ENCODE results near the gene ABCA7. TPM values are rescaled to one million over a fixed set of nuclear protein-coding genes. Genes with fewer than 3 reads are reported as not detected.
"Not testable (repeated sequence)": the region's sequence is repeated elsewhere in the genome, so short reads cannot be mapped to it uniquely, and the experiment has no call there.

Gene ABCA7
- total RNA-seq, 2 experiments from 2014 or later, result 28.3 to 29.3 TPM

DNA sequence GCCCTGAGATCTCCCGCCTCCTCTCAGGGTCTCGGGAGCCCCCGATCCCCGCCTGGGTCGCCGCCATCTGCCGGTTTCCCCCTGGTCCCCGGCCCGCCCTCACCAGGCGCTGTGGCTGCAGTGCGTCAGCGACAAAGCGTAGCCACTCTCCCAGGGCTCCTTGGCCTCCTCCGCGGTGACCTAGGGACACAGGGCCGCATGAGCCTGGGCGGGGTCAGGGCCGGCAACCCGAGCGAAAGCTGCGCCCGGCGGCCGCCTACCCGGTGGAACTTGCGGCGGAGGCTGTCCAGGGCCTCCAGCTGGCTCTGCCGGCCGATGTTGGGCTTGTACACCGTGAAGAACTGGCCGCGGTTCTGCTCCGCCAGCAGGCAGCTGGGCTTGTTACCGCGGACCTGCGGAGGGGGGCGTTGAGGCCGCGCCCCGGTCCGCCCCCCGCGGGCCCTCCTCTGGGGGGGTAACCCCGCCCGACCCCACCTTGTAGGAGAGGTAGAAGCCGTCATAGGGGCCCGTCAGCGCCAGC, 69.2 kb downstream of the ABCA7 start:
- DNase-seq, result no peak
- intact Hi-C loops (cut with micrococcal nuclease), result loop anchor here (10.0 kb wide), 1 partner anchor 184 kb away; the partner anchor contains the start of gene ARID3A
- H3K27me3 Mint-ChIP-seq, result no peaks in the 10 kb centered on the region
- ChIA-PET CTCF (no interaction called here), POLR2A (no interaction called here)
- no peaks in the 10 kb centered on the region for H3K9me3 Mint-ChIP-seq
- H3K4me1 Mint-ChIP-seq (ENCODE audit: low read depth), result peaks cover 11% of the 10 kb centered on the region
- H3K27ac Mint-ChIP-seq, result no peak overlapping the region
- no peak overlapping the region for H3K4me3 Mint-ChIP-seq
- peaks cover 17% of the 10 kb centered on the region for H3K36me3 Mint-ChIP-seq

DNA sequence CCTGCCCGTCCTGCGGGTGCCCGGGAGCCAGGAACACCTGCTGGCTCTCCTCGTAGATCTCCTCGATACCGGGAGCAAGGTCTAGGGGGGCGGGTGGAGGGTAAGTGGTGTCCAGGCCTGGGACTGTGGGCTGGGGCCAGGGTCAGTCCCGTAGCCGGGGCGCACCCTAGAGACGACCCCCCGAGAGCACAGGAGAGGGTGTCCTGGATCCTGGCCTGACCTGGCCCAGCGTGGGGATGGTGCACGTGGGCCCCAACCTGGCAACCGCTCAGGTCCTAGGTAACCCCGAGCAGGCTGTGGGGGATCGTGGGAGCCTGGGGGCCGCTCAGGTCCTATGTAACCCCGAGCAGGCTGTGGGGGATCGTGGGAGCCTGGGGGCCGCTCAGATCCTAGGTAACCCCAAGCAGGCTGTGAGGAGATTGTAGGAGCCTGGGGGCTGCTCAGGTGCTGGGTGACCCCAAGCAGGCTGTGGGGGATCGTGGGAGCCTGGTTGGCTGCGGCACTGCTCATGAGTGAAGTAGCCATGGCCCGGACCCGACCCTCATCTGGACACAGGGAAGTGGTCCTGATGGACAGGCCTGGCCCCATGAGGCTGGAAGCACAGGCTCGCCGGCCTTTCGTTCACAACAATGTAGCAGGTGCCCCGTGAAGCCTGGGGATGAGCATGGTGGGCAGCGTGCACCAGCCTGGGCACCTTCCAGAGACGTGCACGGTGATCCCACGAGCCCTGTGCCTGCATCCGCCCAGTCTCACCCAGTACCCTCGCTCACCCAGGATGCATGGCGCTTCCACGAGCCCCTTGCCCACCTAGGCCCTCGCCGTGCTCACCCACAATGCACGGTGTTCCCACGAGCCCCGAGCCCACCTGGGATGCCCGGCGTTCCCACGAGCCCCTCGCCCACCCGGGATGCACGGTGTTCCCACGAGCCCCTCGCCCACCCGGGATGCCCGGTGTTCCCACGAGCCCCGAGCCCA, 70.1 kb downstream of the ABCA7 start:
- no peak overlapping the region for H3K27ac Mint-ChIP-seq
- H3K4me1 Mint-ChIP-seq (ENCODE audit: low read depth), result peaks cover 11% of the 10 kb centered on the region
- no peak overlapping the region for H3K4me3 Mint-ChIP-seq
- ChIA-PET CTCF (no interaction called here), POLR2A (no interaction called here)
- H3K9me3 Mint-ChIP-seq, result no peaks in the 10 kb centered on the region
- intact Hi-C loops (cut with micrococcal nuclease), result loop anchor here (10.0 kb wide), 1 partner anchor 185 kb away; the partner anchor contains the start of gene ARID3A
- H3K27me3 Mint-ChIP-seq, result no peaks in the 10 kb centered on the region
- no peak for DNase-seq
- H3K36me3 Mint-ChIP-seq, result peaks cover 17% of the 10 kb centered on the region

DNA sequence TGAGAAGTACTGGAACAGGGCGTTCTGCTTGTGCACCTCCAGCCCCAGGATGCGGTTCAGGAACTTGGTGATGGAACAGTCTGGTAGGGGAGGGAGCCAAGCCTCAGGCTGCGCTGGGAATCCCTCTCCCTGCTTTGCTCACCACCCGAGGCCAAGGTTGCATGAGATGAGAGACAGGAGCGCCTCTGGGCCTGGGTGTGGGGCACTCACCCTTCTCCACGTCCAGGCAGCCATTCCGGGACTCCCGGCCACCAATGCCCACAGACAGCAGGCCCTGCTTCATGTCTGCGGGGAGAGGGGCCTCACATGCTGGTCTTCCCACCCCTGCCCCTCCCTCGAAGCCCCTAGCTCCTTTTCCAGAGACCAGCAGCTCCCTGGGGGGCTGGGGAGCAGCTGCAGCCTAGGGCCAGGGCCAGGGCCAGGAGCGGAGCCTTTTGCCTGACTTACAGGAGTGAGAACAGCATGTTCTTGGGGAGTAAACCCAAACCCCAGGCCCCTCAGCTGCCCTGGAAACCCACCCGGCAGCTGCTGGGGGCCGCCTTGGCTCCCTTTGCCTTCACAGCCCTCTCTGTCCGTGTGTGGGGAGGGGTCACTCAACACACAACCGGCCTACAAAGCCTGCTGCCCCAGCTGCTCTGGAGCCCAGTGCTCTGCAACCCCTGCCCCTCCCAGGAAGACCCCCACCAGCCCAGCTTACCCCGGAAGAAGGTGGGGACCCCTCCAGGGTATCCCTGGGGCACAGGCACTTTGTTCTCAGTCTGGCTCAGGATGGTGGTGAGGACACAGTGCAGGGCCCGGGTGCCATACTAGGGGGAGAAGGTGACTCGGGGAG, 71.1 kb downstream of the ABCA7 start:
- H3K27ac Mint-ChIP-seq, result no peak overlapping the region

DNA sequence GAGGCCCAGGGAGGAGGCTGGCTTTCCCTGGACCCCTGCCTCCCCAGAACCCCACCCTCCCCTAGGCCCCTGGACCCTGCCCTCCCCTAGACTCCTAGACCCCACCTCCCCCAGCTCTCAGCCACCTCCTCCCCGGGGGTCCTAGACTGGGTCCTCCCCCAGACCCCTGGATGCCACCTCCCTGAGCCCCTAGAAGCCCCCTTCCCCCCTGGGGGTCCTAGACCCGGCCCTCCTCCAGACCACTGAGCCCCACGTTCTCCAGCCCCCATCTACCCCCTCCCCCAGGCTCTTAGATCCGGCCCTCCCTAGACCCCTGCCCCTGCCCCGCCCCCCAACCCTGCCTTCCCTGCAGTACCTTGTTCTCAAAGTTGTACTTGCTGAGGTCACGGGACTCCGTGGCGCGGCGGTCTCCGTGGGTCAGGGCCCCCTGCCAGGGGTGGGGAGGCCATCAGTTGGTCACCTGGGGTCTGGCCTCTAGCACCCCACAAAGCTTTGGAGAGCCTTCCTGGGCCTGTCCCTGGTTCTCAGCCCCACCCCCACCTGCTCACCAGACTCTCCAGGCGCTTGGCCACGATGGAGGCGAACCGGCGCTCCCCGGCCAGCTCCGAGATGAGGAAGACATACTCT, 71.8 kb downstream of the ABCA7 start:
- ChIA-PET POLR2A (interaction anchor here (1.4 kb wide), 1 partner anchor 12 kb away, joined by 4 read pairs; no protein-coding TSS in a partner anchor), CTCF (interaction anchor here (2.6 kb wide), 1 partner anchor 80 kb away, joined by 20 read pairs; no protein-coding TSS in a partner anchor)
- H3K9me3 Mint-ChIP-seq, result no peaks in the 10 kb centered on the region
- no peak overlapping the region for H3K27ac Mint-ChIP-seq
- no peak overlapping the region for H3K4me3 Mint-ChIP-seq
- peaks cover 15% of the 10 kb centered on the region for H3K36me3 Mint-ChIP-seq
- intact Hi-C loops (cut with micrococcal nuclease), result no loop called here
- DNase-seq, result no peak
- peaks cover 4% of the 10 kb centered on the region for H3K4me1 Mint-ChIP-seq (ENCODE audit: low read depth)
- H3K27me3 Mint-ChIP-seq, result no peaks in the 10 kb centered on the region

More for the DNA sequence above, 71.1 kb downstream of the ABCA7 start:
- peaks cover 5% of the 10 kb centered on the region for H3K4me1 Mint-ChIP-seq (ENCODE audit: low read depth)
- no peak for DNase-seq
- intact Hi-C loops (cut with micrococcal nuclease), result no loop called here
- H3K36me3 Mint-ChIP-seq, result peaks cover 17% of the 10 kb centered on the region
- H3K27me3 Mint-ChIP-seq, result no peaks in the 10 kb centered on the region
- no peaks in the 10 kb centered on the region for H3K9me3 Mint-ChIP-seq
- ChIA-PET POLR2A (no interaction called here), CTCF (interaction anchor here (0.7 kb wide), 1 partner anchor 84 kb away, joined by 3 read pairs; no protein-coding TSS in a partner anchor)
- H3K4me3 Mint-ChIP-seq, result no peak overlapping the region

DNA sequence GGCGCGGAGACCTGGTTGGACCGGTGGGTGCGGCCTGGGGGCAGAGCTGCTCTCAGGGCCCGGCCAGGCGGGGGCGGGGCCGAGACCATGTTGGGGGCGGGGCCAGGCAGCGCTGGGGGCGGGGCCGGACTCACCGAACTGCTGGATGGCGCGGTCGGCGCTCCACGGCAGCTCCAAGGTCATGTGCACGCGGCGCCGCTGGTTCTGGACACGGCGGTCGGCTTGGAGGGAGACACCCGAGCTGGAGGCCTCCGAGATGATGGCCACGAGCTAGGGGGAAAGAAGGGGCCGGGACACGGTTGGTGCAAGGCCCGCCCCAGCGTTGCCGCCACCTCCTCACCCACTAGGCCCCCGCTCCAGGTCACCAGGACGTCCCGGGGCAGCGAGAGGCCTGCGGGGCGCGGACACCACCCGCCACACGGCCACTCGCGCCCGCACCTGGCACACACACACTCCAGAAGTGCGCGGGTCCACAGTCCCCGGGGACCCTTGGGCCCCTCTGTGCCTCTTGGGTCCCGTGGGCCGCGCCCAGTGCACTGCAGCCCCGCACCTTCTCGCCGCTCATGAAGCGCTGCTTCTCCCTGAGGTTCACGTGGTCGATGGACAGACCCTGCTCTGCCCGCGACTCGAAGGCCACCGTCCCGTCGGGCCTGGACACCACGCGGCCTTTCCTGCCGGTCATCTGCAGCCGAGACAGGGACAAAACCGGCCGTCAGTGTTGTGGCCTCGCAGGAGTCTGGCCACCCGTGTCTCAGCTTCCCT, 72.5 kb downstream of the ABCA7 start:
- DNase-seq, result no peak
- no peaks in the 10 kb centered on the region for H3K9me3 Mint-ChIP-seq
- H3K4me1 Mint-ChIP-seq (ENCODE audit: low read depth), result peaks cover 2% of the 10 kb centered on the region
- ChIA-PET POLR2A (interaction anchor here (1.4 to 2.0 kb wide), 3 partner anchors 11 to 126 kb away, joined by 3 to 7 read pairs (median 4); no protein-coding TSS in a partner anchor), CTCF (interaction anchor here (0.6 to 2.6 kb wide), 15 partner anchors 8 to 163 kb away, joined by 3 to 20 read pairs (median 5); partner anchors contain the start of genes FAM174C and GPX4)
- intact Hi-C loops (cut with micrococcal nuclease), result no loop called here
- H3K27me3 Mint-ChIP-seq, result no peaks in the 10 kb centered on the region
- no peak overlapping the region for H3K27ac Mint-ChIP-seq
- H3K36me3 Mint-ChIP-seq, result peaks cover 14% of the 10 kb centered on the region
- no peak overlapping the region for H3K4me3 Mint-ChIP-seq

DNA sequence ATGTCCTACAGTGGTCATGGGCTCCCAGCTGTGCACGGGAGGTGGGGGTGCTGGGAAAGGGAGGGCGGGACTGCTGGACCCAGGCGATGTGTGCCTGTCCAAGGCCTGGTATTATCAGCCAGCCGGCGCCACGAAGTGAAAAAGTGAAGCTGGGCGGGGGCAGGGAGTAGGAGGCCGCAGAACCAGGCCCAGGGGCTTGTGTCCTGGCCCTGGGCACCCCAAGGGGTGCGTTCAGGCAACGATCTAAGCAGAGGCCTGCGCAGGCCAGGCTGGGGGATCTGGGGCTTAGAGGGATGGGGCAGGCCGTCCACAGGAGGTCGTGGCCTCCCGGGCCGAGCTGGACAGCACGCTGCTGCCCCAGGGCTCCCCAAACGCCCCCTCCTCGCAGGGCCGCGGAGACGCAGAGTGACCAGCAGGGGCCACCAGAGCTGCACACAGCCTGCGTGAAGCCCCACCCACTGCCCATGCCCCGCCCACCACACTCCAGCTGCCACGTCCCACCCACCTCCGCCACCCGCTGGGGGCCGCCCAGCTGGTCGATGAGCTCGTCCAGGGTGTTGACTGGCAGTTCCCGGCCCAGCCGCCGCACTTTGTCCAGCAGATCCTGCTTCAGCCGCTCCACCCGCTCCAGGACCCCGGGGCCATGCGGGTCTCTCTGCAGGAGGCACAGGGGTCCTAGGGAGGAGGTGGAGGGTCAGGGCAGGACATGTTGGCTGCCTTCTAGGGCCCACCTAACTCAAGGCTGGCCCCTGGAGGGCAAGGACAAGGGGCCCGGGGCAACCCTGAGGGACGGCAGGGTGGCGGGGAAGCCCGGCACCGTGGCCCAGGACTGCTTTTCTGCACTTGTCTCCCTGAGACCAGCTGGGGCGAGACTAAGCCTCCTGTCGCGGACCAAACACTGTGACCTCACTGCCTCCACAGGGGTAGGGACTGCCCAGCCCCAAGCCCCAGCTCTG, 73.4 kb downstream of the ABCA7 start:
- H3K27ac Mint-ChIP-seq, result no peak overlapping the region
- H3K9me3 Mint-ChIP-seq, result no peaks in the 10 kb centered on the region
- H3K27me3 Mint-ChIP-seq, result no peaks in the 10 kb centered on the region
- ChIA-PET CTCF (interaction anchor here (0.5 to 2.6 kb wide), 27 partner anchors 9 to 162 kb away, joined by 3 to 20 read pairs (median 3); partner anchors contain the start of genes FAM174C and GPX4), POLR2A (interaction anchor here (1.0 to 2.0 kb wide), 5 partner anchors 10 to 125 kb away, joined by 3 to 7 read pairs (median 3); no protein-coding TSS in a partner anchor)
- intact Hi-C loops (cut with micrococcal nuclease), result no loop called here
- H3K4me1 Mint-ChIP-seq (ENCODE audit: low read depth), result peaks cover 2% of the 10 kb centered on the region
- DNase-seq, result peak; percentile 89
- H3K4me3 Mint-ChIP-seq, result no peak overlapping the region
- peaks cover 17% of the 10 kb centered on the region for H3K36me3 Mint-ChIP-seq

DNA sequence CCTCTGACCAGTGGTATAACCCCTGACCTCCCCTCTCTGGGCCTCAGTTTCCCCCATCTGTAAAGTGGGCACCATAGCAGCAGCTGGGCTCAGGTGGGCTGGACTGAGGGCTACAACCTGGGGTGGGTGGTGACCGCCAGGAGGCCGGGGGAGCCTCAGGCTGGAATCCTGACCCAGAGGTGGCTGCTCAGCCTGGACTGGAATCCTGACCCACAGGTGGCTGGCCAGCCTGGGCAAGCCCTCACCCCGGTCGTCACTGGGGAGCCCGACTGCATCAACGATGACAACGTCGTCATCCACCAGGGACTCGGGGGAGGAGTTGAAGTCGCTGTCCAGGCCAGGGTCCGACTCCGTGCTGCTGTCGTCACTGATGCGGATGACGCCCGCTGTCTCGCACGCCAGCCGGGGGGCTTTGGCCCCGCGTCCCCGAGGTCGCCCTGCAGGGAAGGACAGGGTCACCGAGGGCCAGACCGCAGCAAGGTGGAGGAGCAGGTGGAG, 74.1 kb downstream of the ABCA7 start:
- intact Hi-C loops (cut with micrococcal nuclease), result no loop called here
- no peak overlapping the region for H3K4me3 Mint-ChIP-seq
- POLR2A ChIA-PET, result interaction anchor here (1.0 to 2.0 kb wide), 4 partner anchors 17 to 124 kb away, joined by 3 to 7 read pairs (median 3); no protein-coding TSS in a partner anchor

DNA sequence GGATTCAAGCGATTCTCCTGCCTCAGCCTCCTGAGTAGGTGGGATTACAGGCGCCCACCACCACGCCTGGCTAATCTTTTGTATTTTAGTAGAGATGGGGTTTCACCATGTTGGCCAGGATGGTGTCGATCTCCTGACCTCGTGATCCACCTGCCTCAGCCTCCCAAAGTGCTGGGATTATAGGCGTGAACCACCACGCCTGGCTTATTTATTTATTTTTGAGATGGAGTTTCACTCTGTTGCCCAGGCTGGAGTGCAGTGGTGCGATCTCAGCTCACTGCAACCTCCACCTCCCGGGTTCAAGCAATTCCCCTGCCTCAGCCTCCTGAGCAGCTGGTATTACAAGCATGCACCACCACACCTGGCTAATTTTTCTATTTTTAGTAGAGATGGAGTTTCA, 74.8 kb downstream of the ABCA7 start:
- H3K4me1 Mint-ChIP-seq (ENCODE audit: low read depth); intact Hi-C loops (cut with micrococcal nuclease); H3K4me3 Mint-ChIP-seq; H3K27me3 Mint-ChIP-seq; DNase-seq; H3K27ac Mint-ChIP-seq; POLR2A ChIA-PET; H3K9me3 Mint-ChIP-seq: not testable (repeated sequence)
- CTCF ChIA-PET, result interaction anchor here (2.0 kb wide), 1 partner anchor 57 kb away, joined by 4 read pairs; no protein-coding TSS in a partner anchor
- peaks cover 23% of the 10 kb centered on the region for H3K36me3 Mint-ChIP-seq

More for the DNA sequence above, 74.1 kb downstream of the ABCA7 start:
- H3K36me3 Mint-ChIP-seq, result peaks cover 23% of the 10 kb centered on the region
- CTCF ChIA-PET, result interaction anchor here (0.5 to 2.6 kb wide), 25 partner anchors 10 to 160 kb away, joined by 3 to 20 read pairs (median 4); partner anchors contain the start of gene GPX4
- no peak overlapping the region for H3K27ac Mint-ChIP-seq
- no peak for DNase-seq
- peaks cover 2% of the 10 kb centered on the region for H3K4me1 Mint-ChIP-seq (ENCODE audit: low read depth)
- no peaks in the 10 kb centered on the region for H3K9me3 Mint-ChIP-seq
- no peaks in the 10 kb centered on the region for H3K27me3 Mint-ChIP-seq
